Fibroblast of the aortic adventitia (primary cell): ENCODE data around the gene TMEM89. TPM values are rescaled to one million over a fixed set of nuclear protein-coding genes. Genes with fewer than 3 reads are reported as not detected.

Source experiments
- DNase-seq: peaks from one replicate; pipeline ENCODE4 v3.0.0-alpha.2; 2010; ENCODE audit warnings: low read depth
- H3K4me3 ChIP-seq: 2 replicates; pipeline ENCODE4 v1.5.1; 2011; ENCODE audit warnings: low read depth, mild to moderate bottlenecking, control low read depth, low read length, moderate library complexity
- CTCF ChIP-seq: IDR thresholded peaks from 2 replicates; pipeline ENCODE4 v1.5.1; 2011; ENCODE audit warnings: mild to moderate bottlenecking, low read length, control low read depth, inconsistent platforms; ENCODE audit not compliant: insufficient read depth
- total RNA-seq: library from RNA; depleted of rRNA; stranded (reverse); fragments of >200 nt; gene quantifications from 2 replicates; pipeline ENCODE4 v1.2.3, GENCODE V29; 2012; ENCODE audit warnings: low replicate concordance

Gene TMEM89
- total RNA-seq, 1 donor = not detected

GRCh38 chr3:48652923-48653715 lies 31.6 kb upstream of the TMEM89 start:
- TF ChIP-seq CTCF = no peak
- no peak overlapping the region for H3K4me3 ChIP-seq
- DNase-seq = no peak

GRCh38 chr3:48651771-48652170 lies 30.2 kb upstream of the TMEM89 start:
- no peak for DNase-seq
- no peak overlapping the region for H3K4me3 ChIP-seq
- no peak for TF ChIP-seq CTCF

GRCh38 chr3:48650723-48651122 lies 29.2 kb upstream of the TMEM89 start:
- no peak for TF ChIP-seq CTCF
- no peak overlapping the region for H3K4me3 ChIP-seq

GRCh38 chr3:48648188-48648850 lies 26.8 kb upstream of the TMEM89 start:
- no peak for DNase-seq
- H3K4me3 ChIP-seq = no peak overlapping the region
- TF ChIP-seq CTCF = no peak

More at GRCh38 chr3:48650723-48651122, 29.2 kb upstream of the TMEM89 start:
- no peak for DNase-seq

GRCh38 chr3:48647714-48648113 lies 26.1 kb upstream of the TMEM89 start:
- no peak overlapping the region for H3K4me3 ChIP-seq
- no peak for DNase-seq
- TF ChIP-seq CTCF = no peak

- TF ChIP-seq CTCF = no peak
- no peak overlapping the region for H3K4me3 ChIP-seq
- DNase-seq = no peak
These were observed 23.6 kb upstream of the TMEM89 start for GRCh38 chr3:48644898-48645760.
